Kidney epithelial cell (primary cell): Measurements from ENCODE around the gene TRIM8. TPM values are rescaled to one million over a fixed set of nuclear protein-coding genes. Genes with fewer than 3 reads are reported as not detected.

Experiments used
- DNase-seq: peaks from one replicate; pipeline ENCODE4 v3.0.0-alpha.2; 2010; ENCODE audit warnings: low read depth
- H3K27me3 ChIP-seq: 2 replicates; pipeline ENCODE4 v1.6.0; 2011; ENCODE audit warnings: low read length; ENCODE audit not compliant: control insufficient read depth, insufficient read depth
- H3K36me3 ChIP-seq: 2 replicates; pipeline ENCODE4 v1.5.1; 2011; ENCODE audit warnings: low read length; ENCODE audit not compliant: control insufficient read depth, insufficient read depth
- H3K4me3 ChIP-seq: 2 replicates; pipeline ENCODE4 v1.5.1; 2011; ENCODE audit warnings: low read depth, mild to moderate bottlenecking, control low read depth, low read length
- total RNA-seq: library from RNA; depleted of rRNA; stranded (reverse); fragments of >200 nt; gene quantifications from 2 replicates; pipeline ENCODE4 v1.2.3, GENCODE V29; 2015
- TF ChIP-seq, protein P1 (sequence below): IDR thresholded peaks from 2 replicates; pipeline ENCODE4 v1.5.1; 2011; ENCODE audit warnings: mild to moderate bottlenecking, moderate library complexity, low read length, control low read depth, inconsistent platforms; ENCODE audit not compliant: insufficient read depth, poor library complexity, severe bottlenecking

The TRIM8 gene
- total RNA-seq, 1 donor from 2014 or later: 393 TPM

DNA sequence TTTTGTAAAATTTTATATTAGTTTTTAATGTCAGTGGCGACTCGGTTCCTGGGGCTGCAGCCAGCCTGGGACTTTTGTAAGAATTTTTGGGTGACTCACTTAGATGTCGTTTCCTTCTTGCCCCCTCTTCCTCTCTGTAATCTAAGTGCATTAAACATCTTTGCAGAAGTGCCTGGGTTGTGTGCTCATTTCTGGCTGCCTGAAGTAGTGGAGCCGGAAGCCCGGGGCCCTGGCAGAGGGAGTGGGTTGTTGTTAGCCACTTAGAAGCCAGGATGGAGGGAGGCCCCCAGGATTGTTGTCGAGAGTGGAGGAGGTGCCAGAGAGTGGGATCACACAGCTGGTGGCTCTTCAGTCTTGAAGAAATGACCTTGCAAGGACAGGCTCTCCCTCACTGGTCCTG lies 11.0 kb upstream of the TRIM8 start:
- Histone ChIP-seq H3K27me3 (no peaks in the 10 kb centered on the region), H3K36me3 (no peaks in the 10 kb centered on the region), H3K4me3 (no peak overlapping the region)
- TF ChIP-seq, protein P1, sequence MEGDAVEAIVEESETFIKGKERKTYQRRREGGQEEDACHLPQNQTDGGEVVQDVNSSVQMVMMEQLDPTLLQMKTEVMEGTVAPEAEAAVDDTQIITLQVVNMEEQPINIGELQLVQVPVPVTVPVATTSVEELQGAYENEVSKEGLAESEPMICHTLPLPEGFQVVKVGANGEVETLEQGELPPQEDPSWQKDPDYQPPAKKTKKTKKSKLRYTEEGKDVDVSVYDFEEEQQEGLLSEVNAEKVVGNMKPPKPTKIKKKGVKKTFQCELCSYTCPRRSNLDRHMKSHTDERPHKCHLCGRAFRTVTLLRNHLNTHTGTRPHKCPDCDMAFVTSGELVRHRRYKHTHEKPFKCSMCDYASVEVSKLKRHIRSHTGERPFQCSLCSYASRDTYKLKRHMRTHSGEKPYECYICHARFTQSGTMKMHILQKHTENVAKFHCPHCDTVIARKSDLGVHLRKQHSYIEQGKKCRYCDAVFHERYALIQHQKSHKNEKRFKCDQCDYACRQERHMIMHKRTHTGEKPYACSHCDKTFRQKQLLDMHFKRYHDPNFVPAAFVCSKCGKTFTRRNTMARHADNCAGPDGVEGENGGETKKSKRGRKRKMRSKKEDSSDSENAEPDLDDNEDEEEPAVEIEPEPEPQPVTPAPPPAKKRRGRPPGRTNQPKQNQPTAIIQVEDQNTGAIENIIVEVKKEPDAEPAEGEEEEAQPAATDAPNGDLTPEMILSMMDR: no peak
- no peak for DNase-seq

- Histone ChIP-seq H3K27me3 (no peaks in the 10 kb centered on the region), H3K4me3 (no peak overlapping the region), H3K36me3 (no peaks in the 10 kb centered on the region)
- DNase-seq: no peak
- TF ChIP-seq, protein P1: no peak
Observed at GRCh38 chr10:102633848-102634247, 10.4 kb upstream of the TRIM8 start.

DNA sequence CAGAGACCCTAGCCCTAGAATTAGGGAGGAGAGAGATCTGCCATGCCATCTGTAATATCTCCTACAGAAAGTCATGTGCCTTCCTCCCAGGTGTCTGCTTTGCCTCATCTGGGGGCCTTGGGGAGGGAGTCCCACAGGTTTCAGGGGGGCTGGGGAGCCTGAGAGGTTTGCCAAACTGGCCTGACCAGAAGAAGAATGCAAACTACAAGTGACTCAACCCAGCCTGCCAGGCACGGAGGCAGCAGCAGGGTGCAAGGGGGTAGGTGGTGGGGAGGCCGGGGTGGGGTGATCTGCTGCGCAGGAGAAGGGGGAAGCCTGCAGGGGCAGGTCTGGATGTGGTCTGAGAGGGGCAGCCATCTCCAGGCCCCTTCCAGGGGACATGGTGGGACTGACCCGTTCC lies 9.6 kb upstream of the TRIM8 start:
- TF ChIP-seq, protein P1: no peak
- DNase-seq: no peak
- no peak overlapping the region for H3K4me3 ChIP-seq
- no peaks in the 10 kb centered on the region for H3K27me3 ChIP-seq
- no peaks in the 10 kb centered on the region for H3K36me3 ChIP-seq

DNA sequence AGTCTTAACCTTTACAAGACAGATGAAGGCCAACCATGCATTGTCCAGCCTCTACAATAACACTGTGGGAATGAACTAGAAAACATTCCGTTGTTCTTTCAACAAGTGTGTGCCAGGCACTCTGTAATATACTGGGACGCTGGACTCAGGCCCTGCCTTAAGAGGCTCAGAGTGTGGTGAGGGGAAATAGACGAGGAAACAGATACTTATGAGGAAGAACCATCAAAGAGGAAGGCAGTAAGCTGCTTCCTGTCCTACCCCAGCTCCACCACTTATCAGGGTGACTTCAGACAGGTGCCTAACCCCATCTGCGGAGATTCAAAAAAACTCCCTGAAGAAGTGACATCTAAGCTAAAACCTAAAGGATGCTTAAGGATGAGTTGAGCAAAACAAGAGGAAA lies 8.9 kb upstream of the TRIM8 start:
- Histone ChIP-seq H3K27me3 (no peaks in the 10 kb centered on the region), H3K4me3 (no peak overlapping the region), H3K36me3 (no peaks in the 10 kb centered on the region)
- DNase-seq: no peak
- TF ChIP-seq, protein P1: no peak

DNA sequence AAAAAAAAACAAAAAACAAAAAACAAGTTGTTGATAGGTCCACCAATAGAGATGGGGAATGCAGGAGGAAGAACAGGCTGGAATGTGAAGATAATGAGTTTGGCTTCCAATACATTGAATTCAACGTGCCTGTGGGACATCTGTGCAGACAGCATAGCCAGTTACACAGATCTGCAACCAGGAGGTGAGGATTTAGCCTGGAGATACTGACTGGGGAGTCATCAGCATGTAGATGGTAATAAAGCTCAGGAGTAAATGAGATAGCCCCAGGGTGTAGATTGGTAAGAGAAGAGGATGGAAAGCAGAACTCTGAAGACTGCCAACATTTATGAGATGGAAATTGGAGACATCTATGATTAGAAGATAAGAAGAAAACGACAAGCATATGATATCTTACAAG lies 4.7 kb upstream of the TRIM8 start:
- Histone ChIP-seq H3K36me3 (no peaks in the 10 kb centered on the region), H3K4me3 (no peak overlapping the region), H3K27me3 (no peaks in the 10 kb centered on the region)
- DNase-seq: no peak
- TF ChIP-seq, protein P1: no peak

- no peaks in the 10 kb centered on the region for H3K36me3 ChIP-seq
- no peak for DNase-seq
- H3K27me3 ChIP-seq: no peaks in the 10 kb centered on the region
- TF ChIP-seq, protein P1: no peak
- H3K4me3 ChIP-seq: peak overlapping the region; percentile 79
Observed at GRCh38 chr10:102641402-102641801, 2.9 kb upstream of the TRIM8 start.
